ACHN (cell line): Measurements from ENCODE around the gene JCAD.

Source experiments
- DNase-seq: peaks from one replicate; pipeline ENCODE4 v3.0.0-alpha.2; 2015
- in situ Hi-C: cut with HindIII; loops from 2 replicates; pipeline ENCODE4 v1.10.0; 2017; ENCODE audit warnings: low sequenced_read_pairs, low pct_ligation_motif_present, low pct_unique_long_range_greater_than_20kb

Gene JCAD

DNA sequence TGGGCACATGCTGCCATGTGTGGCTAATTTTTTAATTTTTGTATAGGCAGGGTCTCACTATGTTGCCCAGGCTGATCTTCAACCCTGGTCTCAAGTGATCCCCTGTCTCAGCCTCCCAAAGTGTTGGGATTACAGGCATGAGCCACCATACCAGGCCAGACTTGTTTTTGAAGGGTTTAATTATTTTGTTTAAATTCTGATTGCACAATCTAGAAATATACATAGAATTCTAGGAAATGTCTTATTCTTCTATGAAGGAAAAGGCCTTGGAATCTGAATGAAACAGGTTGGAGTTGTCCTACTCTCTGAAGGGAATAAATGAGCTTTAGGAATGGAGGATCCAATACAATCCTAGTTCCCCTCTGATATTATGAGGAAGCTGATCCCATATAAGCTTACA, 15.5 kb upstream of the JCAD start:
- in situ Hi-C loops = no loop called here

DNA sequence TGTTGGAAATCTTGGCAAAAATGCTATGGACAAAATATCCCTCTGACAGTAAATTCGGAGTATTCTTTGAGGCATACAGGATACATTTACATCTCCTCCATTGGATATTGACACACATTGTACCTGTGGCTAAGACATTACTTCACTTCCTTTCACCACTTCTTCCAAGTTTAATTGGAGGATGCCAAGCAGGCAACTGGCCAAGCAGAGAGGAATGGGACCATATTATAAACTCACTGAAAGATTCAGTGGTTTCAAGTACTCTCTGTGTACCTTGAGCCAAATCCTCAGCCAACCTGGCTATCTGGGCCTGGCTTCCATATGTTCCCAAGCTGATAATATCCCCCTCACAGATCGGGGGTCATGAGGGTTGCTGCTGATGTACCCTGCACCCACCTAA, 14.7 kb upstream of the JCAD start:
- no peak for DNase-seq
- in situ Hi-C loops = no loop called here

More for the DNA sequence above, 15.5 kb upstream of the JCAD start:
- no peak for DNase-seq

DNA sequence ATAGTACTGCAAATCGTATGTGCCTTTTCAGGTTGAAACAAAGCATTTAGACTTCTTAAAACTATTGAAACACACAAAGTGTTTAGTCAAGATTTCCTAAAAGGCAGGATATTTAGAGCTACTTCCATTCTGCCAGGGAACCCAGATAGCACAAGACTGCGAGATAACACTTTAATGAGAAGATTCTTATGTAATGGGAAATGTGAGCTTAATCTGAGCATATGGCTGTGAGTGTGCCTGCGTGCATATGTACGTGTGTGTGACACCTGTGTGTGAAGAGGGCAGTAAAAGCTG, 14.3 kb upstream of the JCAD start:
- no peak for DNase-seq
- in situ Hi-C loops = no loop called here

DNA sequence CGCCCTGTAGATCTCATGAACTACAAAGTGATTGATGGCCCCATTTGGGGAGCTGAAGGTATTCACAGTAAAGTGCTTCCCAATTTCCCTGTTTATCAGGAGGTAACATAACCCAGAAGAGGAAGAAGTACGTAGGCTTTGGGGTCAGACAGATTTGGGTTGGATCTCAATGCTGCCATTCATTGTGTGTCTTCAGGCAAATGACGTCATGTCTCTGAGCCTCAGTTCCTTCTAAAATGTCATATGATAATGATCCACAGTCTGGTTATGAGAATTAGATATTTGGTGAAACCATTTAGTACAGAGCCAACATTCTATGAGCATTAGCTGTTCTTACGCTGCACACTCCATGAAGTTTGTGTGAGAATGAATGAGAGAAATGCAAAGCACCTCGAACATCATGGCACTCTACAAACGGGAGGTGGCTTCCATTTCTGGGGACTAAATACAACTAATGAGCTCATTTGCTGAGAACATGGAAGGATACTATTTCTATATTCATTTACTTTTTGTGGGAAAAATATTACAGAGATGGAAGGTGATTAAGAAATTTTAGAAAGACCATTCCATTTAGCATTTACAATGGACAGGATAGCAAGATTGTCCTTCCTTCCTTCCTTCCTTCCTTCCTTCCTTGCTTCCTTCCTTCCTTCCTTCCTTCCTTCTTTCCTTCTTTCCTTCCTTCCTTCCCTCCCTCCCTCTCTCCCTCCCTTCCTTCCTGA, 13.8 kb upstream of the JCAD start:
- DNase-seq = no peak
- in situ Hi-C loops = no loop called here

DNA sequence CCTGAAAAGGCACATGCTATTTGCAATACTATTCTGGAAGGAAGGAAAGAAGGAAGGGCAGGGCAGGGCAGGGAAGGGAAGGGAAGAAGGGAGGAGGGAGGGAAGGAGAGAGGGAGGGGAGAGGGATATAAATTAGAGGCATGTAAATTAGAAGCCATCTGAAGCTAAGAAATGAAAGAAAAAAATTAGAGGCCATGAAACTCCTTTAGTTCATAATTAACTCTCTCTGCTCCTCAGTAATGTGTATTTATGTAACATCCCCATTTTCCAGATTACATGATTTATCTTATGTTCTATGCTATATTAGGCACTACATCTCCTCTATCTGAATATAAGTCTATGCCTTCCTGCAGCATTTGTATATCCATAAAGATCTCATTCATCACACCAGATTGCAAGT, 12.7 kb upstream of the JCAD start:
- DNase-seq = no peak
- in situ Hi-C loops = no loop called here

DNA sequence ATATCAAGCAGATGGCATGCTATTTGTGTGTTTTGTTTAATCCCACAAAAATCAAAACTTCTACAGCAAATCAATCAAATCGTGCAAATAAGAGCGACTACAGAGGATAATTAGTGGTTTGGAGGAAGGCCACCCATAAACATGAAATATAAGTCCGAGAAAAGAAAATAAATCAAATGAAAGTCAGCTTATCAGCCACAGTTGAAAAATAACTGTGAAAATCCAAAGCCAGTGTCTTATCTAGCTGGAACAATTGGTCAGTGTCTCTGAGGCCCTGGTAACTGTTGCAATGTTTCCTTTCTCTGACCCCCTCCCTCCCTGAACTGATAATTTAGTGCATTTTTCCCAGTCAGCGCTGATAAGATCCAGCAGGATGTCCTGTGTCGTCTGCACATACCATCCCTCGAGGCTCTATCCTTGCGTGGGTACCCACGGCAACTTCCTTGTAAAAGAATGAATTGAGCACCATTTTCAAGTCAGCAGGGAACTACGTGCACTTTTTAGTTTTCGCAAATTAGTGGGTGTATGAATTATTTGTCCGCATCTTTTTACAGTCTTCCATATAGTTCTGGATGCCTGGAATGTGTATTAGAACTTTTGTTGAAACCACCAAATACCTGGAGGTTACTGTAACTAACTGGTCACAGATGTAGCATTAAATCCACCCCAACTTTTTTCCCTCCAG, 10.8 kb upstream of the JCAD start:
- in situ Hi-C loops = no loop called here
- no peak for DNase-seq

DNA sequence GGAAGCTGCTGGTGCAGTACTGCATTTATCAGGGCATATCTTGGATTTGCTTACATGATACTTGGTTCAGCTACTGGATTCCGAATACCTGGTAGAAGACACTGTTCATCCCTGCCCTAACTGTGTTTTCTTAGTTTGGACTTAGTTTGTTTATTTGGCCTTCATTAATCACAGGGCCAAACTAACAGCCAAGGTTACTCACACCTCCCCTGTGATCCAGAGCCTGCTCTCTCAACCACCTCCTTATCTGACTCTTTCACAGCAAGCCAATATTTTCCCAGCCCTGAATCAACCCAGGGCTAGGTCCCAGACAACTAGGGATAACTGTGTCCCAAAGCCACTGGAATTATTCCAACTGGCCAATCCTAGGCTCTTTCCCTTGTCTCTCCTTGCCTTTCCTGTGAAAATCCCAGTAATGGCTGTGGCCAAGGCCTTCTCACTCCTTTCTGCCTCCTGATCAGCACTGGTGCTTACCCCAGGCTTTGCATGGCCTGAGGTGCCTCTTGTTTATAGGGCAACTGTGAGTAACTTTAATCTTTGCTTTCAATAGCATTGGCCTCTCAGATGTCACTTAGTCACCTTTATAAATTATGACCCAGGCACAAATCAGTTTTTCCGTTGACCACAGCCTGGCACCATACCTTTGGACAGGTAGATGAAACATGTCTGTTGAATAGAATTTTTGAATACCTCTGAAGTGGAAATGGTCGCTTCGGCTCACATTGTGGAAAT, 9.3 kb upstream of the JCAD start:
- DNase-seq = no peak
- in situ Hi-C loops = no loop called here

DNA sequence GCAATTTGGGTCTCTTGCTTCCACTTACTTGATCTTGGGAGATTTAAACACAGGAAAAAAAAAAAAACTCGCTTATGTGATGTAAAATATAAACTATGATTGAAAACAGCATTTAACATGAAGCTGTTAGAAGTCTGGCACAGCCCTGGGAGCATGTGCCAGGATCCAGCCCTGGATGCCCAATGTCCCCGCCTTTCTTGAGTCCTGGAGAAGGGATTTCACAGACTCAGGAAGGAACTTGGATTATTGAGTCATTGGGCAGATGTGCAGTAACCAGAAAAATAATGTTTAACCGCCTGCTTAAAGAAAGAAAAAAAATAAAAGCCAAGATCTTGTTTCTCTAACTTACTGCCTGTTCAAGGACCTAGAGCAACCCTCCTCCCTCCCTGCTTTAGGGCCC, 3.7 kb upstream of the JCAD start:
- peak; percentile 64 for DNase-seq
- in situ Hi-C loops = no loop called here

DNA sequence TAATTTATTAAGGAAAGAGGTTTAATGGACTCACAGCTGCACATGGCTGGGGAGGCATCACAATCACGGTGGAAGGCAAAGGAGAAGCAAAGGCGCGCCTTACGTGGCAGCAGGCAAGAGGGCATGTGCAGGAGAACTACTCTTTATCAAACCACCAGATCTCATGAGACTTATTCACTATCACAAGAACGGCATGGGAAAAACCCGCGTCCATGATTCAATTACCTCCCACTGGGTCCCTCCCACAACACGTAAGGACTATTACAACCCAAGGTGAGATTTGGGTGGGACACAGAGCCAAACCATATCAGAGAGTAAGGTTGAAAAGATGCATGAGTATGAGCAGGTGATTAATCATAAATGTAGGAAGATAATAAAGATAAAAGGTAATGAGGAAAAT, 3.2 kb upstream of the JCAD start:
- no peak for DNase-seq
- in situ Hi-C loops = no loop called here

DNA sequence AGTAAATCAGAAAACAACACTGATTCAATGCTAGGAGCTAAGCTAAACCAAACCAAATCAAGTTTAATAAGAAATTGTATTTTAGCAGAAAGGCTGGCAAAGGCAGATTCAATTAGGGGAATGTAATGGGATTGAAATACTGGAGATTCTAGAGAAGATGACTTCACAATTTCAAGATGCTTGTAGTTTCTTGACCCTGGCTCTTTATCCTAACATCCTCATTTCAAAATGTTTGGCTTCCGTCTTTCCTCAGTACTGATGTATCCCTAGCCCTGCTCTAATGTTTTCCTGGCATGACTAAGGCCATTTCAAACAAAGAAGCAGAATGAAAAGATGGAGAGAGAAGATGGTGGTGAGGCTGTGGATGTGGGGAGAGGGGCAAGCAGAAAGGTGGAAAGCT, 2.7 kb upstream of the JCAD start:
- no peak for DNase-seq
- in situ Hi-C loops = no loop called here

DNA sequence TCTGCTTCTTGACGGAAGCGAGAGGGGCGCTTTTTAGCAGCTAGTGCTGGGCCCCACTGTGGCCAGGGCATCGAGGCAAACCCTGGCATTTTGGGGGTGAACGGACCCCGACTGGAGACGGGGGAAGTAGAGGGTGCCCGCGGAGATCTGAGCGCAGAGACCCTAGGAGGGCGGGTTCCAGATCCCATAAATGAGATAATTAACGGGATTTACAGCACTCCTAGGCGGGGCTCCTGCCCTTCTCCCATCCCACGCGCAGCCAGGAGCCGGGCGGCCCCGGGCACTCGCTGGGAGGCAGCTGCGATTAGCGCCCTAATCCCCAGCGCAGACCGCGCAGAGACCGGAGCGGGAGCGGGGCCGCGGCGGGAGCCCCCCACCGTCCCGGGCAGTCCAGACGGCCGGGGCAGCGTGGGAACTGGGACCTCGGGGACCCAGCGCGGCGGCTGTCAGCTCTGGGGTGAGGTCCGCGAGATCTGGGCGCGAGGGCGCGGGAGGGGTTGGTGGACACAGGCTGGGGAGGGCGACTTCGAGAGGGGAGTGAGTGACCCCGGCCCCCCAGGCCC, 735 bp downstream of the JCAD start:
- peak; percentile 9 for DNase-seq
- in situ Hi-C loops = no loop called here

DNA sequence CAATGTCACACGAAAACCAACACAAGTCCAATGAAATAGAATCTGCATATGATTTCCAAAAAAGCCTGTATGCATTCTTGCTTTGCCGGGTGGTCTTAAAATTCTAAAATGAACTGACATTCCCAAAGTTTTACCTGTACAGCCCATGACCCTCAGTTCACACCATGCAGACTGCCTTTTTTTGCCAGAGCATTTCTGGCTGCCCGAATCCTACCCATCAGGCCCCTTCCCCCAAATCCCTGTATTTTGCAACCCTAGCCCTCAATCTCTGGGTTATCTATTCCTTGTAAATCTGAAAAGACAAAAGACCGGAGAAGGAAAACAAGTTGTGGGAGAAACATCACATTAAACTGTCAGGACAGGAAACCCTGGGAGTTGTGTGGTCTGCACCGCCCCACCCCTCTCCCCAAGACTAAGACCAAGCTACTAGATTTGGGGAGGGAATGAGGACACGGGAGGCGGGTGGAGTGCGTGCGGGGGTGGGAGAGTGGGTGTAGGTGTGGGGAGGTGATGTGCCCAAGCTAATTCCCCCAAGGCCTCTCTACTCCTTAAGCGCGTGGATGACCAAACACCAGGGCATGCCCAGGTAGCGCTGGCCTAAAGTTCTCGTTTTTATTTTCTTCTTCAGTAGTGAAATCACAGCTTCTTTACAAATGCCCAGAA, 1.4 kb downstream of the JCAD start:
- in situ Hi-C loops = no loop called here

DNA sequence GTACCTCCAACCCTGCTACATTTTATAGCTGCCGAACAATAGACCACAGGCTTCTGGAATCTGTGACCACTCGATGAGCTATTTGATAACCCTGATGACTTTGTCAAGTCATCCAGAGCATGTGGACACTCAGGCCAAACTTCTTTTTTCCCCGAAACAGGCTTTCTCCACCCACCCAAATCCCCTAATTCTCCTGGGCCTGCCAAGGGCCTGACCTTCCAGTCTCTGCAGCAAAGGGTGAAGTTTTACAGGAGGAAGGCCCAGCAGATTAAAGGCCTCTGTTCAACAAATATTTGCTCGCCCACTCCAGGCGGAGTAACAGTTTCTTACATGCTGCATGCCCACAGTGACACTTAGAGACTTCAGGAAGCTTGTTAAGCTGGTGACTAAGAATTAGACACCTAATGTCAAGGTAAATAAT, 2.0 kb downstream of the JCAD start:
- DNase-seq = peak; percentile 44
- in situ Hi-C loops = no loop called here

More for the DNA sequence above, 1.4 kb downstream of the JCAD start:
- DNase-seq = peak; percentile 11

DNA sequence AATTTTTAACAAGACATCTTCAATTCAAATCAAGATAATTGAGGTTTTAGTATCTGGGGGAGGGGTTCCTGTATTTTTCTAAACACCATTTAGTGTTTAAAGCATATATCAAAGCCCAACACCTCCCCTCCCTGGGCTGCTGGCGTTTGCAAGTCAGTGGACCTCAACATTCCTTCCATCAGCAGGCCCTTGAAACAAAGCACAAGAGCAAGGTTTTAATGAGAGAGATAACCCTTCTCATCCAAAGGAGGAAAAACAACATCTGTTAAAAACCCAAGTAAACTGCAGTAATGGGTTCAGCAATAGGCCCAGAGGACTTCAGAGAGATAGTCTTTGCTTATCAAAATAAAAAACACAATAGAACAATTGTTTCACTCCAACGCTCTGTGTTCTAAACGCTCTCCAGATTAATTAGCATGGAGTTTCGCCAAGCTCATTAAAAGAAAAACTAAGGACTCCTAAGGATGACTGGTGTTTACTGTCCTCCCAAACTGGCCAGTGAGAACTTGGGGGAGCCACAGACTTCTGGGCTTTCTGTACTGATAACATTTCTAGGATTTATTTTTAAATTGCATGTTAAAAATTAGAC, 2.5 kb downstream of the JCAD start:
- peak; percentile 29 for DNase-seq
- in situ Hi-C loops = no loop called here

DNA sequence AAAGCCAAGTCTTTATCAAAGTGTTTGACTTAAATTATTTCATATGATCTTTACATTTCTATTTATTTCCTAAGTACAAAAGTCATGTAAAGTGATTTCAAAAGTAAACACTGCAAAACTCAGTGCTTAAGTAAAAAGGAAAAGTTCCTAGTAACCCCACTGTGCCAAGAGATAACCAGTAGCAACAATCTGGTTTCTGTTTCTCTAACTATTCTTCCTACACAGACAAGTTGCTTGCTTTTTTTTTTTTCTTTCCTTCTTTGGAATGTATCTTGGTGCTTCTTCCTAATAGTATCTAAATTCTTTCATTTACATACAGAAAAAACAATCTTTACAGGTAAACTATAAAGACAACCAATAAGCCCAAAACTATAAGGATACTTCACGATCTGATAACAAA, 3.1 kb downstream of the JCAD start:
- DNase-seq = peak; percentile 22
- in situ Hi-C loops = no loop called here

DNA sequence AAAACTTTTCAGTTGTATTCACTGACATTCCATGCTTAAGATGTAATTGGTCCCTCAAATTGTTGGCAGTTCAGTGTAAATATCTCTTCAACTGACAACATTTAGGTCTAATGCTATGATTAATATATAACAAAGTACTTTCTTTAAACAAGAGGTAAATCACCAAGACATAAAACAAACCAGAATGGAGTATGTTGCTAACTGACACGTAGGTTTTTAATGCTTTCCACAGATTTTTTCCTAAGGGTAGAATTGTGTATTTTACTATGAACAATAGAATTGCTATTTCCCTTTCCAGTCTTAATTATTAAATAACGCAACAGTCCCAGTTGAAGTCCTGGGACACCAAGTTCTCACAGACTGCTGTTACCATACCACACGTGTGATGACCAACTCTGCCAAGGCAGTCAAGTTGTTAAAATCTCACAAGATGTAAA, 4.1 kb downstream of the JCAD start:
- in situ Hi-C loops = no loop called here

DNA sequence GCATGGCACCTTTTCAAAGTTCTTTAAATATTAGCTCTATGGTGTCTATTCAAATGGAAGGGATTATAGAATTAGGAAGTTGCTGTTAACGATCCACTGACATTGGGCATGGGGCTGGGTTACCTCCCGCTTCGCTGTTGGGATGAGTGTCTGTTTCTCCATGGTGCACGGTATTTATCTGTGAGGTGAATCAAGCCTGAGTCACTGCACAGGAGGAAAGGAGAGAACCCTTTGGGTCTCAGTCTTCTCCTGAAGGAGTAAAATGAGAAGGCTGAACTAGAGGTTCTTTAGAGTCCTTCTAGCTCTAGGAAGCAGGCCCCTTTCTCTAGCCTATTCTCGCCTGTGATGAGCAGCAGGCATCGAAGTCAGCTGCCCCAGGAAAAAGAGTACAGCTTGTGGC, 7.3 kb downstream of the JCAD start:
- in situ Hi-C loops = no loop called here
- no peak for DNase-seq

More for the DNA sequence above, 4.1 kb downstream of the JCAD start:
- DNase-seq = no peak

DNA sequence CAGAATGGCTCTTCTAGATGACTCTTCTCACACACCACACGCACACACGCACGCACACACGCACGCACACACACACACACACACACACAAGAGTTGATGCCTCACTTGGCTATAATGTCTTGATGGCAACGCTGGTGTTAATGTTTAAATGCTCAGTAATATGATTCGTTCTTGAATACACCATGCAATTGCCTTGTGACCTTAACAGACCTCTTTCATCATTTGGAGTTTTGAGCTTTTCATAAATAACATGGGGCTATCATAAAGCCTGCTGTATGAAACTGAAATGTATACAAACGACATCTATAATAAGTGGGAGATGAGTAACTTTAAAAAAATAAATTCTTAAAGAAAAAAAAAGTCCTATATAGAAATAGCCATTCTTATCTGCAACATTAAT, 8.2 kb downstream of the JCAD start:
- DNase-seq = no peak

DNA sequence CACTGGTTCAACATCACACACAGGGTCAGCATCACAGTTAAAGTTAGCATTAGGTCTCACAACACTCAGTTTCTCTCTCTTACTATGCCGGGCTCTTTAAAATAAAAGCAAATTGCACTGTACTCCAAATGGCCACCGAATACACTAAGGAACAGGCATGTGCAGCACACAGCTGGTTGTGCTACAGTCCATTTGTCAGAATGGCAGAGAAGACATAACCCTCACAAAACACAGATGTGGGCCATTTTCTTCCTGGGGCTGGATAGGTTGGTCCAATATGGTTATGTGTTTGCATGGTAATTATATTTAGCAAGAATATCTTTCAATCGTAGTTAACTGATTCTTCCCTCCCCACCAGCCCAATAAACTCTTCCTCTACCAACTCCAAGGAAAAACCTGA, 9.0 kb downstream of the JCAD start:
- in situ Hi-C loops = no loop called here
- no peak for DNase-seq

More for the DNA sequence above, 8.2 kb downstream of the JCAD start:
- in situ Hi-C loops = no loop called here
